ENCODE results near the gene PLXNA4.

PLXNA4 gene

GRCh38 chr7:132112657-132113056 lies 463.6 kb downstream of the PLXNA4 start:
- TF ChIP-seq CTCF (IDR thresholded peaks at IDR 0.05), result no peak

- no peak for TF ChIP-seq CTCF (IDR thresholded peaks at IDR 0.05)
These were observed 464.2 kb downstream of the PLXNA4 start for GRCh38 chr7:132112106-132112505.

- no peak for TF ChIP-seq CTCF (IDR thresholded peaks at IDR 0.05)
These were observed 465.6 kb downstream of the PLXNA4 start for GRCh38 chr7:132110692-132111091.

GRCh38 chr7:132109769-132110168 lies 466.5 kb downstream of the PLXNA4 start:
- TF ChIP-seq CTCF (IDR thresholded peaks at IDR 0.05), result no peak

GRCh38 chr7:132108563-132108962 lies 467.7 kb downstream of the PLXNA4 start:
- no peak for TF ChIP-seq CTCF (IDR thresholded peaks at IDR 0.05)

- no peak for TF ChIP-seq CTCF (IDR thresholded peaks at IDR 0.05)
These were observed 469.8 kb downstream of the PLXNA4 start for GRCh38 chr7:132106491-132106890.

- no peak for TF ChIP-seq CTCF (IDR thresholded peaks at IDR 0.05)
These were observed 471.2 kb downstream of the PLXNA4 start for GRCh38 chr7:132105096-132105495.

GRCh38 chr7:132103718-132104117 lies 472.6 kb downstream of the PLXNA4 start:
- no peak for TF ChIP-seq CTCF (IDR thresholded peaks at IDR 0.05)

Measured in LNCAP (cell line).